ENCODE data around the gene PGGT1B.

PGGT1B gene

GRCh38 chr5:115262321-115263077, at the start of gene PGGT1B:
PGGT1B (minus strand) TSS chr5:115262877; CDS start chr5:115262851, 26 bp downstream.
- DNase-seq (ENCODE audit: low read depth in 2 of 2) = peak; percentile 37 to 45

DNA sequence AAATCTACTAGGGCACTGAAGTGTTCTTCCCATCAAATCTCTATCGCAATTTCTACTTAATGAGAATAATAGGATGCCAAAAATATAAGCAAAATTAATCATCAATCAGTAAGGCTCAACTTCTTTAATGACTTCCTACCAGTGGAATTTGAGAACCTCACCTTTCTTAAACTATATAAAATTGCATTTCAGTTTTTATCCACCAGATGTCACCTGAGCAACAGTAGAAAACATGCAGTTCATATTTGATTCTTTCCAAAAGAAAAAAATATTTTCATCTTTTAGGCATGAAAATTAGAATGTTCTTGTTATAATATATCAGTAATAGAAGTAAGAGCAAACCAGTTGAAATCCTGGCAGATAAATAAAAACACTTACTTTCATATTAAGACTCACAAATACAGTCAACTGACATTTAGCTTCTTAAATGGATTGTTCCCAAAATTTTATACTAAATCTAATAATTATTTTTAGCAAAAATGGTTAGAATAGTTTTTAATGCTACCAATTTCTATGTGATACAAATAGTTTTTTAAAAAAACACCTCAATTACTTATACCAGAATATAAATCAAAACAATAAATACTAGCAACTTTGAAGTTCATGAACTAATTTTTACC, 47.2 kb upstream of the PGGT1B start:
- no peak for DNase-seq (ENCODE audit: low read depth in 2 of 2)

GRCh38 chr5:115308815-115309214, 46.1 kb upstream of the PGGT1B start:
- DNase-seq (ENCODE audit: low read depth in 2 of 2) = no peak

DNA sequence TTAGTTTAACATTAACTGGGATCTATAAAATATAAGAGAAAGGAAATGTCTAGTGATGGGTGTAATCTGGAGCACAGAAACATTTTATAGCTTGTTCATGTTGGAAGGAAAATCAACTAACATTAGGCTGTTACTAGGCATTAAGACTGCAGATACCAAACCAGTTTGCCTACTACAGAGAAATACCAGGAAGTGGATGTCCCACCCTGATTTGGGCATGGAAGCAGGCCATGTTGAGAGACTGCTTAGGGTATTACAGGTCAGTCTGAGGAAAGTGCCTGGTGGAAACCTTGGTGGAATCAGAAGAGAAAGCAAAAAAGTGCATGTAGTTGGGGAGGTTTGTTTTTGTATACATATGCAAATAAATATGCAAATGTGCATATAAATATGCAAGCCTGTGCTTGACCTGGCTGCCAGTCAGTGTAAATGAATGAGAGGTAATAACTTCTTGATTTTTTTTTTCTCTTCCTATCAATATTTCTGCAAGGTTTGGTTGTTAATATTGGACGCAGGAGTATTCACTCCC, 43.4 kb upstream of the PGGT1B start:
- no peak for DNase-seq (ENCODE audit: low read depth in 2 of 2)

GRCh38 chr5:115304496-115304895, 41.8 kb upstream of the PGGT1B start:
- no peak for DNase-seq (ENCODE audit: low read depth in 2 of 2)

GRCh38 chr5:115298811-115299210, 36.1 kb upstream of the PGGT1B start:
- no peak for DNase-seq (ENCODE audit: low read depth in 2 of 2)

DNA sequence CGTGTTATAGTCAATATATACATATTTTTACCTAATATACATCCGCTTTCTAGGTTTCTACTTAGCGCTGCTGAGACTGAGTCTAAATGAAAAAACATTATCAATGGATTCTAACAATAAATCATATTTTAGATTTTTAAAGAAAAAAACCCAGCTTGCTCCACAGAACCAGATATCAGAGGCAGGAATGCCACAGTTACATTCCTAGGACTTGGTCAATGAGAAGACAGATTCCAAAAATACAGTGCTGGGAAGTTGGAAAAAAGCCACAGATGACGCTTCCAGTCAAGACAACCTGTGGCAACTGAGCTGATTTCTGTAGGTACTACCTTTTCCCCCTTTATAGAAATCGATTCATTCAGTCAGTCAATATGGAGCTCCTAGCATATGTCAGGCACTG, 34.4 kb upstream of the PGGT1B start:
- no peak for DNase-seq (ENCODE audit: low read depth in 2 of 2)

- DNase-seq (ENCODE audit: low read depth in 2 of 2) = peak; percentile 44 to 66
Observed at GRCh38 chr5:115296124-115297022, 33.7 kb upstream of the PGGT1B start, which contains the start of gene CCDC112. CCDC112 (minus strand) TSS chr5:115296654; CDS start chr5:115296543, 111 bp downstream.

GRCh38 chr5:115295777-115296123, 33.1 kb upstream of the PGGT1B start:
- DNase-seq (ENCODE audit: low read depth in 2 of 2) = no peak

- DNase-seq (ENCODE audit: low read depth in 2 of 2) = no peak
Observed at GRCh38 chr5:115291397-115291796, 28.7 kb upstream of the PGGT1B start.

GRCh38 chr5:115289104-115289503, 26.4 kb upstream of the PGGT1B start:
- no peak for DNase-seq (ENCODE audit: low read depth in 2 of 2)

DNA sequence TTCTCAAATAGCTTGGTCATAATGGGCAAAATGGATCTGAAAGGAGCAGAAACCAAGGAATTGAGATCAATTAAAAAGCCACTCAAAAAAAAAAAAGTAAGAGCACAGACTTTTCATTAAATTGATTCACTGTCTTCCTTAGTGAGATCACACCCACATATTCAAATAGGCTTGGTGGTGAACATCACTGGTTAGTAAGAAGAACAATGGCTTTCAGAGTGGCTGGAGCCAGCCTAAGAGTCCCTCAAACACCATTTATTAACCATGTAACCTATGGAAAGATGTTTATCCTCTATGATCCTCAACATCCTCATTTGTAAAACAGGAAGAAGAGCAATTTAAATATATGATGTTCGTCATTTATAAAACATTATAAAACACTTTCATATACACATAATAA, 21.3 kb upstream of the PGGT1B start:
- no peak for DNase-seq (ENCODE audit: low read depth in 2 of 2)

DNA sequence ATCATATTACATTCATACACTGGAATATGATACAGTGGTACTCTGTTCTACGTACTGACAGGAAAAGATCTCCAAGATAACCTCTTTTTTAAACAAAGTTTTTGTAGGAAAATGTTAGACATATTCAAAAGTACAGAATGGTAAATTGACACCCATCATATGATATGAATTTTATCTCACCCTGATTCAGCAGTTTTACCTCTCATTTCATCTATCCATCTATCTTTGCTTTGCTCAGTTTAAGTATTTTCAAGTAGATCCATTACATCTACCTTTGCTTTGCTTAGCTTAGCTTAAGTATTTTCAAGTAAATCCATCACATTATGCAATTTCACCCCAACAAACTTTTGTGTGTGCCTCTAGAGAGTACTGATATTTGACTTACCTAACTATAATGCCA, 19.5 kb upstream of the PGGT1B start:
- no peak for DNase-seq (ENCODE audit: low read depth in 2 of 2)

DNA sequence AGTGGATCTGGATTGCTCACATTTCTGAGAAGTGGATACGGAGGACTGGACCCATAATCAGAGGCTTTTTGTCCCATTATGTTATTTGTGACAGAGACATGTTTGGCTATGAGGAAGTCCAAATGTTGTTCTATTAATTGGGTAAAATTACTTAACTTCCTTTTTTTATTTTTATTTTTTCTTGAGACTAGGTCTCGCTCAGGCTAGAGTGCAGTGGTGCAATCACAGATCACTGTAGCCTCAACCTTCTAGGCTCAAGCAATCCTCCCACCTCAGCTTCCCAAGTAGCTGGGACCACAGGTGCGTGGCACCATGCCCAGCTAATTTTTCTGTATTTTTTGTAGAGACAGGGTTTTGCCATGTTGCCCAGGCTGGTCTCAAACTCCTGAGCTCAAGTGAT, 11.9 kb upstream of the PGGT1B start:
- DNase-seq (ENCODE audit: low read depth in 2 of 2) = no peak

DNA sequence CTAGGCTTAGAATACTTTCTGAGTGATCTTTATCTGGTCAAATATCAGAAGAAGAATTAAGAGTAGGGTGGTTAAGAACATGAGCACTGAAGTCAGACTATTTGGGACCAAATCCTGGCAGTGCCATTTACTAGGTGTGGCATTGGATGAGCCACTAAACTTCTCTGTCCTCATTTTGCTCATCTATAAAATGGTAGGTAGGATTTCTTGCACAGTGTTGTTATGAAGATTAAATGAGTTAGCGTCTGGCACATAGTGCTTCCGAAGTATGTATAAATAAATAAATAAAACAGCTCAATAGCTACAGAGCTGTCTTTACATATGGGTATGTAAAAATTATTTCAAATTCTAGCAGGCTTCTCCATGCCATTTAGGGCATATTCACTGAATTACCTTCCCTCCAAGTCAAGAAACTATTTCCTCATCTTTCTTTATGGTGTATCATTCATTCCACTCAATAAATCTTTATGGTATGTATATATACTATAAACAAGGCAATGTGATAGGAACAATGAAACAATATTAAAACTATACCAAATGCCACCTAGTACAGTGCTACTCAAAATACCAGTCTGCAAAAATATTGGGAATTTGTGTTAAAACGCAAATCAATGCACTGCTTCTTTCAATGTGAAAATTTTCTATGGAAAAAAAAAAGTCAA, 9.8 kb upstream of the PGGT1B start:
- no peak for DNase-seq (ENCODE audit: low read depth in 2 of 2)

GRCh38 chr5:115271295-115272050, 8.8 kb upstream of the PGGT1B start:
- DNase-seq (ENCODE audit: low read depth in 2 of 2) = no peak

DNA sequence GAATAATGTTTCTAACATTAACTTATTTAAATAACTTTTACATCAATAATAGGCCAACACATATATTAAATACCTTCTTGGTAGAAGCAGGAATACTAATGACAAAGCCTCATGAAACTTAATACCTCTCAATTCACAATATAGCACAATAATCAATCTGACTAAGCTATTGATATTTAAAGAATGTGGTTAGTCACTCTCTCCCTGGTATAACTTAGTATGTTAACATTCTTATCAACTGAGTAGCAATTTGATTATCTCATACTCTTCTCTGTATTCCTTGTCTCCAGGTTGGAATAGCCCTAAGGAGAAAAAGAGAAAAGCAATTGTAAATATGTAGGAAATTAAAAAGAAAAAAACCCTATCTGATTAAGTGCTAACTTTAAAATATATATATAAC, 4.9 kb upstream of the PGGT1B start:
- no peak for DNase-seq (ENCODE audit: low read depth in 2 of 2)

GRCh38 chr5:115265220-115265619, 2.5 kb upstream of the PGGT1B start:
- no peak for DNase-seq (ENCODE audit: low read depth in 2 of 2)

DNA sequence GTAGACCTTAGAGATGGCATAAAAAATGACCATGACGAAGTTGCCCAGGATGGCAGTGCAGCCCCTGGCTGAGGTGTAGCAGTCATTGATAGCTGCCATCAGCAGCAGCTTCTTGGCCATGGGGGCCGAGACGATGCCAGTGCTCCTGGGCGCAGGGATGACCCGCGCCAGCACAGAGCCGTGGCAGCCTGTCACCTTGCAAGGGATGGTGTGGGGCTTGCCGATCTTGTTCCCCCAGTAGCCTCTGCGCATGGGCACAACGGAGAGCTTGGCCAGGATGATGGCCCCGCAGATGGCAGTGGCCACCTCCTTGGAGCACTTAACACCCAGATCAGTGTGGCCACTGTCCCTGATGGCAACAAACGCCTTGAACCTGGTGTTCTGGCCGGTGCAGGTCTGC, 2.1 kb upstream of the PGGT1B start:
- DNase-seq (ENCODE audit: low read depth in 2 of 2) = no peak

GRCh38 chr5:115263078-115263380, 352 bp upstream of the PGGT1B start:
- no peak for DNase-seq (ENCODE audit: low read depth in 2 of 2)

DNA sequence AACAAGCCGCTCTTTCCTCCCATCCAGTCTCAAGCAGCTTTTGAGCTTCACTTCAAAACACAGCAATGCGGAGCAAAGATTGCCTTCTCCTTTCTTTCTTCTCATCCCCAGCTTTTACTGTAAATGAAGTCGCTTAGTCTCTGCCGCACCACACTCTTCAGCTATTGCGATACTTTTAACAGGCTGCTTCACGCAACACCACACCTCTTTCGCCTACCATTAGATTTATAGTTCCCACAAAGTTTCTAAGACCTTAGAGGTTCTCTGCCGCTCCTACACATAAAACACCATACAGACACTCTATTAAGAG, 711 bp downstream of the PGGT1B start:
- no peak for DNase-seq (ENCODE audit: low read depth in 2 of 2)

Data from stimulated activated CD8-positive, alpha-beta memory T cell treated with anti-CD3 and anti-CD28 coated beads, Interleukin-2, amount 100 ng/mL, for 1 hour (primary cell).